HCT116 (cell line): Measurements from ENCODE around the gene TTC27. TPM values are rescaled to one million over a fixed set of nuclear protein-coding genes. Genes with fewer than 3 reads are reported as not detected.

ENCODE experiments used
- ATAC-seq: fragments of 200-7000 bp; cut with Tn5 transposase; 2 replicates; pipeline ENCODE4 v1.9.1; 2020; ENCODE audit warnings: mild to moderate bottlenecking, moderate library complexity
- BruUV-seq: library from RNA; stranded (reverse); fragments of 400-500 nt; replicated peaks from 2 replicates; lab custom pipeline; 2021; lab: Mats Ljungman, UMichigan
- CTCF ChIA-PET: fragments of 300-600 bp; sonication (Branson Sonifier 250); formaldehyde crosslinking; loops from one replicate; lab custom pipeline; 2021; ENCODE audit warnings: antibody characterized with exemption; lab: Charles Lee
- POLR2A ChIA-PET: fragments of 300-600, 350-600 bp; sonication (Branson Sonifier 250); formaldehyde crosslinking; loops from one replicate; lab custom pipeline; 2021; ENCODE audit warnings: antibody characterized with exemption; lab: Charles Lee
- RAD21 ChIA-PET, 2 experiments: fragments of 300-600 bp; sonication (Branson Sonifier 250); formaldehyde crosslinking; loops; one replicate each; lab custom pipeline; 2023; ENCODE audit warnings: low total read pairs in 2 of 2; ENCODE audit not compliant: uncharacterized antibody in 2 of 2, unreplicated experiment in 2 of 2, low non-redundant PET in 1 of 2; lab: Charles Lee
- DNase-seq: peaks from one replicate; pipeline ENCODE4 v3.0.0-alpha.2; 2010; ENCODE audit warnings: low read depth, low spot score
- H2AFZ ChIP-seq: fragments of 200-600 bp; shearing (Covaris generic), sonication (generic); 2 replicates; pipeline ENCODE4 v1.6.1; 2017; ENCODE audit warnings: low read depth, mixed run types, mixed read lengths, antibody characterized with exemption, low read length; ENCODE audit not compliant: poor library complexity, severe bottlenecking
- H3K27ac ChIP-seq: 2 replicates; pipeline ENCODE4 v1.5.1; 2012; ENCODE audit warnings: low read depth, low read length
- H3K27me3 ChIP-seq: fragments of 200-600 bp; sonication (generic); 2 replicates; pipeline ENCODE4 v1.6.1; 2016; ENCODE audit warnings: mixed run types, low read length, mixed read lengths; ENCODE audit not compliant: insufficient read depth
- H3K36me3 ChIP-seq, 2 experiments: fragments of 200-500 bp in 1 of 2; fragments of 200-600 bp in 1 of 2; sonication (Bioruptor generic) in 1 of 2; sonication (generic) in 1 of 2; 2 replicates each; pipeline versions ENCODE4 v1.5.1 to v1.6.1; 2014 to 2016; ENCODE audit warnings: low read length in 2 of 2, inconsistent platforms in 1 of 2, mixed read lengths in 1 of 2, mixed run types in 1 of 2; ENCODE audit not compliant: insufficient read depth in 2 of 2, control insufficient read depth in 1 of 2
- H3K4me1 ChIP-seq, 2 experiments: fragments of 200-600 bp in 1 of 2; sonication (generic) in 1 of 2; 2 replicates each; pipeline versions ENCODE4 v1.5.1 to v1.6.1; 2012 to 2017; ENCODE audit warnings: low read length in 2 of 2, inconsistent platforms in 1 of 2, mild to moderate bottlenecking in 1 of 2, mixed read lengths in 1 of 2, mixed run types in 1 of 2, moderate library complexity in 1 of 2; ENCODE audit not compliant: insufficient read depth in 2 of 2, control insufficient read depth in 1 of 2
- H3K4me2 ChIP-seq: fragments of 200-600 bp; sonication (generic); 2 replicates; pipeline ENCODE4 v1.6.1; 2017; ENCODE audit warnings: mixed run types, low read length, mixed read lengths
- H3K4me3 ChIP-seq, 2 experiments: fragments of 200-600 bp in 1 of 2; sonication (generic) in 1 of 2; replicated peaks in 1 of 2; 2 replicates each; pipeline ENCODE4 v1.5.1; 2011 to 2016; ENCODE audit warnings: low read length in 2 of 2, control low read depth in 1 of 2, low read depth in 1 of 2, mild to moderate bottlenecking in 1 of 2, mixed read lengths in 1 of 2, mixed run types in 1 of 2
- H3K79me2 ChIP-seq: fragments of 200-600 bp; sonication (generic); 2 replicates; pipeline ENCODE4 v1.6.1; 2017; ENCODE audit warnings: mild to moderate bottlenecking, mixed run types, low read length, moderate library complexity, mixed read lengths; ENCODE audit not compliant: insufficient read depth
- H3K9ac ChIP-seq: fragments of 200-600 bp; sonication (generic); 2 replicates; pipeline ENCODE4 v1.6.1; 2016; ENCODE audit warnings: low read length, mixed read lengths
- H3K9me2 ChIP-seq: fragments of 200-600 bp; sonication (generic), shearing (Covaris generic); 2 replicates; pipeline ENCODE4 v1.6.1; 2017; ENCODE audit warnings: mixed run types, mild to moderate bottlenecking, moderate library complexity; ENCODE audit not compliant: insufficient read depth
- H3K9me3 ChIP-seq, 2 experiments: fragments of 200-500 bp in 1 of 2; fragments of 200-600 bp in 1 of 2; sonication (Bioruptor generic) in 1 of 2; sonication (generic) in 1 of 2; 2 replicates each; pipeline ENCODE4 v1.6.1; 2014 to 2017; ENCODE audit warnings: low read length in 2 of 2, mixed read lengths in 2 of 2, inconsistent platforms in 1 of 2, low read depth in 1 of 2, mild to moderate bottlenecking in 1 of 2, mixed run types in 1 of 2, moderate library complexity in 1 of 2; ENCODE audit not compliant: control insufficient read depth in 1 of 2, insufficient read depth in 1 of 2
- H4K20me1 ChIP-seq: fragments of 200-600 bp; sonication (generic), shearing (Covaris generic); 2 replicates; pipeline ENCODE4 v1.6.1; 2017; ENCODE audit warnings: mixed run types, mild to moderate bottlenecking, moderate library complexity; ENCODE audit not compliant: insufficient read depth
- CTCF ChIP-seq, 3 experiments: fragments of 200-600 bp in 1 of 3; sonication (generic) in 1 of 3; IDR thresholded peaks in 2 of 3; conservative IDR thresholded peaks in 1 of 3; 2 replicates each; pipeline ENCODE4 v1.5.1; 2012 to 2017; ENCODE audit warnings: low read depth in 2 of 3, low read length in 2 of 3, antibody characterized with exemption in 1 of 3, borderline replicate concordance in 1 of 3, control low read depth in 1 of 3, mild to moderate bottlenecking in 1 of 3, mixed read lengths in 1 of 3, mixed run types in 1 of 3, moderate library complexity in 1 of 3; ENCODE audit not compliant: insufficient read depth in 1 of 3
- REST ChIP-seq: IDR thresholded peaks from 2 replicates; pipeline ENCODE4 v1.6.1; 2012; ENCODE audit warnings: low read depth
- SP1 ChIP-seq: IDR thresholded peaks from 2 replicates; pipeline ENCODE4 v1.6.1; 2012; ENCODE audit warnings: low read depth
- SRF ChIP-seq: IDR thresholded peaks from 2 replicates; pipeline ENCODE4 v1.6.1; 2012; ENCODE audit warnings: low read depth
- TCF7L2 ChIP-seq: IDR thresholded peaks from 2 replicates; pipeline ENCODE4 v1.7.0; 2011; ENCODE audit warnings: borderline replicate concordance, inconsistent platforms; ENCODE audit not compliant: insufficient read depth, insufficient read length; ENCODE audit errors: extremely low read depth
- intact Hi-C: fragments of 100-400 bp; cut with micrococcal nuclease; formaldehyde crosslinking; loops from 2 replicates; pipeline ENCODE4 v1.10.0; 2022
- total RNA-seq: library from RNA; stranded (reverse); gene quantifications from one replicate; pipeline ENCODE4 v1.2.1, GENCODE V29; 2021; ENCODE audit not compliant: unreplicated experiment

The TTC27 gene
- total RNA-seq, 1 experiment from 2014 or later: 24.4 TPM

- intact Hi-C loops: no loop called here
- ATAC-seq (no peak), DNase-seq (no peak)
- no peak overlapping the region for H3K4me2 ChIP-seq
- BruUV-seq: no TSS peak
- no peak overlapping the region for H3K27ac ChIP-seq
- no peaks in the 10 kb centered on the region for H4K20me1 ChIP-seq
- no peaks in the 10 kb centered on the region for H3K9me3 ChIP-seq
- no peaks in the 10 kb centered on the region for H3K4me1 ChIP-seq
- H3K27me3 ChIP-seq: no peaks in the 10 kb centered on the region
- CTCF ChIA-PET: no interaction called here
- no peaks in the 10 kb centered on the region for H3K9me2 ChIP-seq
- TF ChIP-seq TCF7L2 (no peak), SRF (no peak), CTCF (IDR thresholded peaks at IDR 0.05 in 2 of 3, conservative IDR thresholded peaks at IDR 0.05 in 1 of 3; ENCODE audit: borderline replicate concordance in 1 of 3, insufficient read depth in 1 of 3, low read depth in 2 of 3, low read length in 2 of 3) (no peak), SP1 (no peak), REST (no peak)
- TF ChIP-seq, all 23 proteins: peak for 0
- ChIA-PET POLR2A (no interaction called here), RAD21 (no interaction called here)
- Histone ChIP-seq H2AFZ (no peak overlapping the region), H3K36me3 (no peaks in the 10 kb centered on the region), H3K79me2 (no peaks in the 10 kb centered on the region), H3K9ac (no peak overlapping the region), H3K4me3 (no peak overlapping the region)
Observed at GRCh38 chr2:32798829-32799228, 171.0 kb downstream of the TTC27 start.
